H1 (cell line): ENCODE data around the gene ALG3. TPM values are rescaled to one million over a fixed set of nuclear protein-coding genes. Genes with fewer than 3 reads are reported as not detected.

Experiments used
- CTCF ChIA-PET: fragments of 300-600 bp; sonication (Branson Sonifier 250); formaldehyde crosslinking; loops from one replicate; lab custom pipeline; 2021; ENCODE audit not compliant: partially characterized antibody; lab: Charles Lee
- POLR2A ChIA-PET: fragments of 300-600 bp; sonication (Branson Sonifier 250); formaldehyde crosslinking; loops from one replicate; lab custom pipeline; 2021; ENCODE audit warnings: inconsistent platforms; ENCODE audit not compliant: partially characterized antibody; lab: Charles Lee
- DNase-seq, 2 experiments: peaks; one replicate each; pipeline versions ENCODE4 v3.0.0 to v3.0.0-alpha.2; 2010 to 2022; ENCODE audit warnings: low spot score in 2 of 2, low read depth in 1 of 2, mixed read lengths in 1 of 2
- FAIRE-seq: peaks from 2 replicates; lab custom pipeline; 2011; peaks lifted over from hg19 to GRCh38; lab: Jason Lieb, UNC
- H2AFZ ChIP-seq: 2 replicates; pipeline ENCODE4 v1.8.1; 2012; ENCODE audit warnings: low read length, inconsistent platforms
- H2AK5ac ChIP-seq: 2 replicates; pipeline ENCODE4 v1.6.1; 2013; ENCODE audit warnings: low read depth, low read length
- H2BK120ac ChIP-seq: replicated peaks from 2 replicates; pipeline ENCODE3; 2013; ENCODE audit warnings: low read depth, low read length, inconsistent platforms
- H2BK12ac ChIP-seq: 2 replicates; pipeline ENCODE4 v1.6.1; 2013; ENCODE audit warnings: low read depth, low read length
- H2BK15ac ChIP-seq: 2 replicates; pipeline ENCODE4 v1.6.1; 2013; ENCODE audit warnings: low read length
- H2BK20ac ChIP-seq: 2 replicates; pipeline ENCODE4 v1.6.1; 2013; ENCODE audit warnings: low read length
- H2BK5ac ChIP-seq: 2 replicates; pipeline ENCODE4 v1.6.1; 2013; ENCODE audit warnings: low read depth, low read length
- H3K14ac ChIP-seq: 2 replicates; pipeline ENCODE4 v1.6.1; 2013; ENCODE audit warnings: inconsistent platforms; ENCODE audit not compliant: insufficient read length
- H3K18ac ChIP-seq: 2 replicates; pipeline ENCODE4 v1.6.1; 2013; ENCODE audit warnings: low read length; ENCODE audit errors: extremely low read depth
- H3K23ac ChIP-seq: 2 replicates; pipeline ENCODE4 v1.6.1; 2013; ENCODE audit warnings: inconsistent platforms; ENCODE audit not compliant: insufficient read length
- H3K23me2 ChIP-seq: 2 replicates; pipeline ENCODE4 v1.6.1; 2013; ENCODE audit warnings: low read depth, low read length
- H3K27ac ChIP-seq: 2 replicates; pipeline ENCODE4 v1.6.1; 2011; ENCODE audit warnings: low read depth, low read length, inconsistent platforms
- H3K27me3 ChIP-seq, 4 experiments: replicated peaks in 1 of 4; 1 replicate in 1 of 4; 2 replicates in 3 of 4; pipeline versions ENCODE4 v1.6.1 to v1.8.1; 2011 to 2013; ENCODE audit warnings: low read length in 3 of 4, mild to moderate bottlenecking in 3 of 4, inconsistent platforms in 2 of 4, mixed read lengths in 2 of 4, moderate library complexity in 1 of 4; ENCODE audit not compliant: control insufficient read depth in 3 of 4, insufficient read depth in 3 of 4; ENCODE audit errors: extremely low read depth in 1 of 4
- H3K36me3 ChIP-seq, 4 experiments: 2 replicates each; pipeline versions ENCODE4 v1.6.1 to v1.8.1; 2011 to 2013; ENCODE audit warnings: mild to moderate bottlenecking in 4 of 4, low read length in 3 of 4, moderate library complexity in 2 of 4, control low read depth in 1 of 4, inconsistent platforms in 1 of 4; ENCODE audit not compliant: insufficient read depth in 4 of 4, control insufficient read depth in 2 of 4
- H3K4ac ChIP-seq: replicated peaks from 2 replicates; pipeline ENCODE3; 2013; ENCODE audit warnings: low read length, low read depth, mixed read lengths, inconsistent platforms; ENCODE audit not compliant: insufficient read length
- H3K4me1 ChIP-seq, 4 experiments: replicated peaks in 1 of 4; 1 replicate in 1 of 4; 2 replicates in 3 of 4; pipeline versions ENCODE4 v1.6.1 to v1.8.1; 2011 to 2013; ENCODE audit warnings: low read length in 3 of 4, inconsistent platforms in 2 of 4, mixed read lengths in 1 of 4; ENCODE audit not compliant: insufficient read depth in 4 of 4, control insufficient read depth in 3 of 4
- H3K4me2 ChIP-seq, 2 experiments: 2 replicates each; pipeline versions ENCODE4 v1.6.1 to v1.8.1; 2011 to 2013; ENCODE audit warnings: low read depth in 2 of 2, low read length in 2 of 2, control low read depth in 1 of 2, inconsistent platforms in 1 of 2, mild to moderate bottlenecking in 1 of 2; ENCODE audit not compliant: insufficient read depth in 1 of 2
- H3K4me3 ChIP-seq, 4 experiments: fragments of 200-600, 300-600 bp in 1 of 4; sonication (generic), shearing (Covaris generic), sonication (Bioruptor Twin) in 1 of 4; 2 replicates each; pipeline versions ENCODE4 v1.5.1 to v1.8.1; 2011 to 2016; ENCODE audit warnings: low read length in 4 of 4, low read depth in 3 of 4, control low read depth in 2 of 4, inconsistent platforms in 2 of 4, mild to moderate bottlenecking in 2 of 4, mixed read lengths in 1 of 4, moderate library complexity in 1 of 4; ENCODE audit not compliant: insufficient read depth in 2 of 4; ENCODE audit errors: extremely low read depth in 1 of 4
- H3K56ac ChIP-seq: replicated peaks from 2 replicates; pipeline ENCODE3; 2013; ENCODE audit warnings: low read depth, mild to moderate bottlenecking, mixed read lengths, low read length, inconsistent platforms; ENCODE audit not compliant: insufficient read length
- H3K79me1 ChIP-seq: 2 replicates; pipeline ENCODE4 v1.6.1; 2013; ENCODE audit warnings: low read depth, low read length, control low read depth
- H3K79me2 ChIP-seq, 2 experiments: 2 replicates each; pipeline versions ENCODE4 v1.6.1 to v1.8.1; 2012 to 2013; ENCODE audit warnings: low read length in 2 of 2, mild to moderate bottlenecking in 2 of 2, inconsistent platforms in 1 of 2; ENCODE audit not compliant: insufficient read depth in 2 of 2, control insufficient read depth in 1 of 2
- H3K9ac ChIP-seq, 4 experiments: replicated peaks in 1 of 4; 1 replicate in 1 of 4; 2 replicates in 3 of 4; pipeline versions ENCODE4 v1.6.1 to v1.8.1; 2011 to 2013; ENCODE audit warnings: low read depth in 3 of 4, low read length in 3 of 4, control low read depth in 2 of 4, mild to moderate bottlenecking in 2 of 4, moderate library complexity in 2 of 4, inconsistent platforms in 1 of 4; ENCODE audit errors: extremely low read depth in 1 of 4
- H3K9me3 ChIP-seq, 2 experiments: 2 replicates each; pipeline versions ENCODE4 v1.6.1 to v1.8.1; 2012 to 2013; ENCODE audit warnings: mild to moderate bottlenecking in 2 of 2, moderate library complexity in 2 of 2, control low read depth in 1 of 2, inconsistent platforms in 1 of 2, low read depth in 1 of 2, low read length in 1 of 2, mixed read lengths in 1 of 2; ENCODE audit not compliant: insufficient read depth in 2 of 2
- H4K20me1 ChIP-seq, 2 experiments: replicated peaks in 1 of 2; 2 replicates each; pipeline versions ENCODE3 to v1.8.1; 2011 to 2013; ENCODE audit warnings: inconsistent platforms in 2 of 2, low read length in 2 of 2, mild to moderate bottlenecking in 1 of 2; ENCODE audit not compliant: insufficient read depth in 2 of 2, control insufficient read depth in 1 of 2
- H4K5ac ChIP-seq: 2 replicates; pipeline ENCODE4 v1.6.1; 2013; ENCODE audit warnings: low read length, low read depth, mixed read lengths, inconsistent platforms; ENCODE audit not compliant: insufficient read length
- H4K8ac ChIP-seq: 2 replicates; pipeline ENCODE4 v1.8.0; 2013; ENCODE audit warnings: mild to moderate bottlenecking, moderate library complexity, low read length, inconsistent platforms; ENCODE audit not compliant: insufficient read depth; ENCODE audit errors: extremely low read depth
- H4K91ac ChIP-seq: replicated peaks from 2 replicates; pipeline ENCODE3; 2013; ENCODE audit warnings: low read length, mixed read lengths, inconsistent platforms; ENCODE audit not compliant: insufficient read length
- BACH1 ChIP-seq: IDR thresholded peaks from 2 replicates; pipeline ENCODE4 v1.6.1; 2012; ENCODE audit warnings: low read length, improper control_type of control experiment
- CBX8 ChIP-seq: fragments of 300-800, 300-1000 bp; sonication (generic); IDR thresholded peaks from 2 replicates; pipeline ENCODE4 v1.7.1; 2016; ENCODE audit warnings: low read depth, low read length, borderline replicate concordance
- CHD1 ChIP-seq: IDR thresholded peaks from 2 replicates; pipeline ENCODE4 v1.6.1; 2012; ENCODE audit warnings: low read depth, low read length, improper control_type of control experiment
- CTCF ChIP-seq, 3 experiments: IDR thresholded peaks; 1 replicate in 2 of 3; 2 replicates in 1 of 3; pipeline versions ENCODE4 v1.5.1 to v1.6.1; 2011; ENCODE audit warnings: low read length in 3 of 3, mild to moderate bottlenecking in 3 of 3, inconsistent platforms in 2 of 3, low read depth in 1 of 3, moderate library complexity in 1 of 3; ENCODE audit not compliant: insufficient read depth in 1 of 3; ENCODE audit errors: control extremely low read depth in 1 of 3
- EP300 ChIP-seq, 2 experiments: IDR thresholded peaks; 1 replicate in 1 of 2; 2 replicates in 1 of 2; pipeline ENCODE4 v1.6.1; 2011 to 2012; ENCODE audit warnings: low read depth in 2 of 2, low read length in 2 of 2, mild to moderate bottlenecking in 2 of 2, borderline replicate concordance in 1 of 2, inconsistent platforms in 1 of 2, moderate library complexity in 1 of 2
- HDAC2 ChIP-seq, 2 experiments: fragments of 300-600 bp in 1 of 2; sonication (generic) in 1 of 2; IDR thresholded peaks; 2 replicates each; pipeline ENCODE4 v1.6.1; 2011 to 2012; ENCODE audit warnings: low read depth in 2 of 2, low read length in 2 of 2, mild to moderate bottlenecking in 2 of 2, moderate library complexity in 2 of 2, borderline replicate concordance in 1 of 2, inconsistent platforms in 1 of 2
- KDM1A ChIP-seq: fragments of 200-600, 300-600 bp; sonication (generic); IDR thresholded peaks from 2 replicates; pipeline ENCODE4 v1.7.1; 2016; ENCODE audit warnings: mild to moderate bottlenecking, low read length, borderline replicate concordance
- KDM5A ChIP-seq: fragments of 200-600 bp; IDR thresholded peaks from 2 replicates; pipeline ENCODE4 v1.7.1; 2012; ENCODE audit warnings: mild to moderate bottlenecking, low read length, inconsistent platforms, mixed read lengths
- POLR2A ChIP-seq, 2 experiments: IDR thresholded peaks; 1 replicate in 1 of 2; 2 replicates in 1 of 2; pipeline ENCODE4 v1.6.1; 2011; ENCODE audit warnings: low read depth in 2 of 2, low read length in 2 of 2, mild to moderate bottlenecking in 2 of 2; ENCODE audit errors: control extremely low read depth in 1 of 2
- RNF2 ChIP-seq: fragments of 200-900, 300-1000 bp; sonication (generic); IDR thresholded peaks from 2 replicates; pipeline ENCODE4 v1.7.1; 2016; ENCODE audit warnings: borderline replicate concordance, low read depth, mild to moderate bottlenecking, antibody characterized with exemption, low read length; ENCODE audit not compliant: poor library complexity, severe bottlenecking; ENCODE audit errors: missing control alignments
- TEAD4 ChIP-seq: IDR thresholded peaks from 2 replicates; pipeline ENCODE4 v1.6.1; 2012; ENCODE audit warnings: low read depth, low read length, inconsistent platforms, mixed read lengths
- WGBS, 2 experiments: shearing (Covaris generic) in 1 of 2; methylation state at CpG; one replicate each; pipeline versions ENCODE4 v1.1.6 to v1.1.7; 2013 to 2015; ENCODE audit warnings: low lambda C conversion rate in 2 of 2, mixed read lengths in 2 of 2, inconsistent platforms in 1 of 2, low coverage in 1 of 2, missing lambda C conversion rate in 1 of 2; ENCODE audit not compliant: insufficient replicate concordance in 2 of 2, insufficient coverage in 1 of 2, insufficient read length in 1 of 2; ENCODE audit errors: extremely low coverage in 1 of 2, missing lambda C conversion rate in 1 of 2; 5-methylcytosine and 5-hydroxymethylcytosine counted together
- polyA plus RNA-seq, 7 experiments: library from polyadenylated mRNA; depleted of rRNA in 3 of 7; stranded (reverse) in 5 of 7; unstranded in 2 of 7; fragments of >200 nt in 5 of 7; fragments of 200-250 nt in 2 of 7; gene quantifications; 1 replicate in 5 of 7; 2 replicates in 1 of 7; 4 replicates in 1 of 7; pipeline versions ENCODE4 v1.2.1 to v1.2.3, GENCODE V29; 2011 to 2013; ENCODE audit warnings: missing spikeins in 2 of 7, mixed read lengths in 2 of 7
- total RNA-seq: library from RNA; stranded (reverse); fragmentation: NEBNext Ultra II Directional; extraction: Animal tissue kit (Norgen Biotek cat#: 25700); gene quantifications from 2 replicates; pipeline ENCODE4 v1.2.1, GENCODE V29; 2021

ALG3 gene
- total and polyA plus RNA-seq, 2 of the 8 experiments (the other 6 are each of a cell fraction or from before 2014, with no cell fraction given): 54.6 to 148 TPM

DNA sequence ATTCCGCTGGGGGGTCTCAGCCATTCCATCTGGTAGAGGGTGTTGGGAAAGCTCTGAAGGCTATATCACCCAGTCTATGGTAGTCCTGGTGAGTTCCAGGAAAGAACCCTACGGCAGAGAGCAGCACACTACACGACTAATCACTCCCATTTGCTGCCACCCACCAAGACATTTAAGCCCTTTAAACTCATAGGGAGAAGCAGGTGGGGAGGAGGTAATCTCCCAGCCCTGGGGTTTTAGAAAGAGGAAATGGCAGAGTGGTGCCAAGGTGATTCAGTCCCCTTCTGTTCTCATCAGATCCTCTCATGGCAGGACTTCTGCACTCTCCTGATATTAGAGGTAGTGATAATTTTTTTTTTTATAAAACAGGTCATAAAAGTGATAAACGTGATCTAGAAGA lies 29.9 kb downstream of the ALG3 start:
- Histone ChIP-seq H3K14ac (no peak overlapping the region), H2BK120ac (no peak overlapping the region), H4K20me1 (no peaks in the 10 kb centered on the region), H2BK12ac (no peak overlapping the region), H3K27me3 (no peaks in the 10 kb centered on the region), H2AK5ac (no peak overlapping the region), H4K91ac (no peak overlapping the region), H3K9me3 (no peaks in the 10 kb centered on the region), H4K8ac (no peak overlapping the region), H2BK5ac (no peak overlapping the region), H3K4me1 (no peaks in the 10 kb centered on the region), H3K79me1 (no peaks in the 10 kb centered on the region), H3K27ac (no peak overlapping the region), H3K18ac (no peak overlapping the region), H4K5ac (no peak overlapping the region), H3K9ac (no peak overlapping the region), H3K4me2 (no peak overlapping the region), H3K79me2 (no peaks in the 10 kb centered on the region), H2BK20ac (no peak overlapping the region), H3K4ac (no peak overlapping the region), H3K56ac (no peak overlapping the region), H3K36me3 (no peaks in the 10 kb centered on the region), H3K4me3 (no peak overlapping the region), H3K23me2 (no peaks in the 10 kb centered on the region), H2BK15ac (no peak overlapping the region), H3K23ac (no peak overlapping the region), H2AFZ (no peak overlapping the region)
- ChIA-PET CTCF (interaction anchor here (7.4 kb wide), 1 partner anchor 8 kb away, joined by 79 read pairs; no protein-coding TSS in a partner anchor), POLR2A (no interaction called here)
- FAIRE-seq: no peak
- 82% methylated on average over 4 of the region's 4 CpGs; no CpG with 5 or more reads in 1 of the 2 experiments for WGBS, 2 experiments
- no peak for TF ChIP-seq CHD1
- no peak for TF ChIP-seq RNF2
- no peak for TF ChIP-seq POLR2A (IDR thresholded peaks at IDR 0.05; ENCODE audit: control extremely low read depth in 1 of 2, low read depth in 2 of 2, low read length in 2 of 2)
- no peak for TF ChIP-seq TEAD4
- no peak for TF ChIP-seq CBX8
- TF ChIP-seq KDM5A: no peak
- no peak for TF ChIP-seq BACH1
- TF ChIP-seq HDAC2 (IDR thresholded peaks at IDR 0.05; ENCODE audit: borderline replicate concordance in 1 of 2, low read depth in 2 of 2, low read length in 2 of 2): no peak
- no peak for TF ChIP-seq KDM1A
- TF ChIP-seq CTCF (IDR thresholded peaks at IDR 0.05; ENCODE audit: control extremely low read depth in 1 of 3, insufficient read depth in 1 of 3, low read depth in 1 of 3, low read length in 3 of 3): no peak
- TF ChIP-seq EP300 (IDR thresholded peaks at IDR 0.05; ENCODE audit: borderline replicate concordance in 1 of 2, low read depth in 2 of 2, low read length in 2 of 2): no peak
- DNase-seq: no peak
